IMR-90 (cell line): ENCODE data around the gene IQGAP2. TPM values are rescaled to one million over a fixed set of nuclear protein-coding genes. Genes with fewer than 3 reads are reported as not detected.

Experiments
- ATAC-seq: fragments of 200-7000 bp; cut with Tn5 transposase; 2 replicates; pipeline ENCODE4 v1.9.1; 2020; ENCODE audit warnings: low read depth, mild to moderate bottlenecking, moderate library complexity
- BruUV-seq: library from RNA; stranded (reverse); fragments of 400-500 nt; replicated peaks from 2 replicates; lab custom pipeline; 2021; lab: Mats Ljungman, UMichigan
- CTCF ChIA-PET: fragments of 300-600 bp; formaldehyde crosslinking; extraction: SDS; loops from one replicate; lab custom pipeline; 2021; ENCODE audit warnings: antibody characterized with exemption; lab: Yijun Ruan, JAX
- POLR2A ChIA-PET: fragments of 300-600 bp; sonication (Branson Sonifier 250); formaldehyde crosslinking; loops from one replicate; lab custom pipeline; 2022; ENCODE audit warnings: antibody characterized with exemption; ENCODE audit not compliant: unreplicated experiment; lab: Charles Lee
- DNase-seq: peaks from one replicate; pipeline ENCODE4 v3.0.0; 2013
- H2AFZ ChIP-seq: replicated peaks from 2 replicates; pipeline ENCODE3; 2013; ENCODE audit warnings: low read length, mild to moderate bottlenecking; ENCODE audit not compliant: poor library complexity
- H2AK5ac ChIP-seq: 2 replicates; pipeline ENCODE4 v1.6.1; 2013; ENCODE audit warnings: low read depth, low read length, inconsistent platforms
- H2AK9ac ChIP-seq: replicated peaks from 2 replicates; pipeline ENCODE3; 2013; ENCODE audit warnings: mild to moderate bottlenecking, low read depth, low read length, moderate library complexity; ENCODE audit not compliant: poor library complexity
- H2BK120ac ChIP-seq: 2 replicates; pipeline ENCODE4 v1.6.1; 2013; ENCODE audit warnings: low read depth, low read length, inconsistent platforms
- H2BK15ac ChIP-seq: 3 replicates; pipeline ENCODE4 v1.6.1; 2013; ENCODE audit warnings: low read depth, low read length, inconsistent platforms
- H2BK20ac ChIP-seq: 2 replicates; pipeline ENCODE4 v1.6.1; 2013; ENCODE audit warnings: low read depth, mild to moderate bottlenecking, inconsistent platforms, low read length, moderate library complexity
- H2BK5ac ChIP-seq: 2 replicates; pipeline ENCODE4 v1.6.1; 2013; ENCODE audit warnings: mild to moderate bottlenecking, low read depth, low read length, inconsistent platforms; ENCODE audit not compliant: poor library complexity, severe bottlenecking
- H3K14ac ChIP-seq: replicated peaks from 2 replicates; pipeline ENCODE4 v1.6.1; 2013; ENCODE audit warnings: low read depth, low read length, inconsistent platforms
- H3K18ac ChIP-seq: 2 replicates; pipeline ENCODE4 v1.6.1; 2013; ENCODE audit warnings: low read depth, low read length, control low read depth
- H3K23ac ChIP-seq: 2 replicates; pipeline ENCODE4 v1.6.1; 2013; ENCODE audit warnings: low read depth, low read length, inconsistent platforms
- H3K27ac ChIP-seq: 2 replicates; pipeline ENCODE4 v1.5.1; 2013; ENCODE audit warnings: mild to moderate bottlenecking, control low read depth, low read length; ENCODE audit not compliant: insufficient read depth
- H3K27me3 ChIP-seq: 2 replicates; pipeline ENCODE4 v1.6.1; 2013; ENCODE audit warnings: low read length; ENCODE audit not compliant: control insufficient read depth, insufficient read depth
- H3K36me3 ChIP-seq: 2 replicates; pipeline ENCODE4 v1.6.1; 2013; ENCODE audit warnings: low read length, mixed read lengths; ENCODE audit not compliant: control insufficient read depth, insufficient read depth
- H3K4ac ChIP-seq: 2 replicates; pipeline ENCODE4 v1.6.1; 2013; ENCODE audit warnings: low read depth, low read length, inconsistent platforms
- H3K4me1 ChIP-seq: 2 replicates; pipeline ENCODE4 v1.6.1; 2013; ENCODE audit warnings: low read length, mixed read lengths; ENCODE audit not compliant: control insufficient read depth, insufficient read depth
- H3K4me2 ChIP-seq: 2 replicates; pipeline ENCODE4 v1.6.1; 2013; ENCODE audit warnings: low read depth, mild to moderate bottlenecking, control low read depth, low read length, moderate library complexity
- H3K4me3 ChIP-seq: 2 replicates; pipeline ENCODE4 v1.5.1; 2013; ENCODE audit warnings: low read depth, mild to moderate bottlenecking, control low read depth, low read length, moderate library complexity; ENCODE audit not compliant: insufficient read depth
- H3K56ac ChIP-seq: 2 replicates; pipeline ENCODE4 v1.6.1; 2013; ENCODE audit warnings: low read length, inconsistent platforms; ENCODE audit not compliant: insufficient read depth; ENCODE audit errors: extremely low read depth
- H3K79me1 ChIP-seq, 2 experiments: 2 replicates each; pipeline ENCODE4 v1.6.1; 2013; ENCODE audit warnings: low read length in 2 of 2, inconsistent platforms in 1 of 2, low read depth in 1 of 2
- H3K9ac ChIP-seq: 2 replicates; pipeline ENCODE4 v1.6.1; 2013; ENCODE audit warnings: low read depth, low read length, control low read depth
- H3K9me1 ChIP-seq: 2 replicates; pipeline ENCODE4 v1.6.1; 2013; ENCODE audit warnings: low read length, inconsistent platforms; ENCODE audit not compliant: insufficient read depth
- H3K9me3 ChIP-seq: 2 replicates; pipeline ENCODE4 v1.6.1; 2013; ENCODE audit warnings: low read length; ENCODE audit not compliant: control insufficient read depth, insufficient read depth
- H4K20me1 ChIP-seq: 2 replicates; pipeline ENCODE4 v1.6.1; 2013; ENCODE audit warnings: low read length, inconsistent platforms; ENCODE audit not compliant: insufficient read depth
- H4K5ac ChIP-seq: 2 replicates; pipeline ENCODE4 v1.6.1; 2013; ENCODE audit warnings: mild to moderate bottlenecking, low read depth, low read length, control low read depth
- H4K8ac ChIP-seq, 2 experiments: 2 replicates each; pipeline ENCODE4 v1.6.1; 2013; ENCODE audit warnings: low read depth in 2 of 2, low read length in 2 of 2, control low read depth in 1 of 2, inconsistent platforms in 1 of 2
- H4K91ac ChIP-seq: 2 replicates; pipeline ENCODE4 v1.6.1; 2013; ENCODE audit warnings: low read depth, low read length, inconsistent platforms; ENCODE audit not compliant: insufficient read depth
- BHLHE40 ChIP-seq: fragments of 150-350 bp; IDR thresholded peaks from 2 replicates; pipeline ENCODE4 v1.6.1; 2016; ENCODE audit warnings: mild to moderate bottlenecking, low read depth, low read length
- NFE2L2 ChIP-seq: fragments of 150-350 bp; IDR thresholded peaks from 2 replicates; pipeline ENCODE4 v1.6.1; 2016; ENCODE audit warnings: low read depth, mild to moderate bottlenecking, low read length
- RAD21 ChIP-seq: IDR thresholded peaks from 2 replicates; pipeline ENCODE4 v1.6.1; 2012; ENCODE audit warnings: low read length, improper control_type of control experiment
- RCOR1 ChIP-seq: IDR thresholded peaks from 2 replicates; pipeline ENCODE4 v1.6.1; 2012; ENCODE audit warnings: mild to moderate bottlenecking, low read length, improper control_type of control experiment; ENCODE audit not compliant: insufficient replicate concordance
- RFX5 ChIP-seq: IDR thresholded peaks from 2 replicates; pipeline ENCODE4 v1.8.0; 2012; ENCODE audit warnings: low read depth, mild to moderate bottlenecking, low read length, moderate library complexity
- WGBS, 2 experiments: methylation state at CpG; one replicate each; pipeline versions ENCODE4 v1.1.5 to v1.1.7; 2013; ENCODE audit warnings: missing lambda C conversion rate in 2 of 2; ENCODE audit not compliant: insufficient read length in 1 of 2; ENCODE audit errors: extremely low coverage in 2 of 2; 5-methylcytosine and 5-hydroxymethylcytosine counted together
- dilution Hi-C: fragments of 300-500 bp; cut with HindIII; formaldehyde crosslinking; loops from one replicate; pipeline ENCODE4 v1.14.3; 2018; ENCODE audit warnings: low sequenced_read_pairs; ENCODE audit not compliant: unreplicated experiment
- in situ Hi-C: fragments of 300-500 bp; cut with MboI; formaldehyde crosslinking; loops from 3 replicates; pipeline ENCODE4 v1.14.3; 2019; ENCODE audit warnings: low sequenced_read_pairs, inconsistent platforms, mixed read lengths
- intact Hi-C: fragments of 100-400 bp; cut with micrococcal nuclease; formaldehyde crosslinking; loops from 2 replicates; pipeline ENCODE4 v1.10.0; 2022
- polyA plus RNA-seq, 3 experiments: library from polyadenylated mRNA; depleted of rRNA; stranded (reverse); fragments of >200 nt; gene quantifications; 2 replicates each; pipeline ENCODE4 v1.2.3, GENCODE V29; 2012; ENCODE audit warnings: low replicate concordance in 1 of 3
- total RNA-seq: library from RNA; depleted of rRNA; stranded (reverse); fragments of >200 nt; gene quantifications from 2 replicates; pipeline ENCODE4 v1.2.3, GENCODE V29; 2012
- TF ChIP-seq, protein P1 (sequence below): fragments of 150-350 bp; IDR thresholded peaks from 2 replicates; pipeline ENCODE4 v1.6.1; 2017; ENCODE audit warnings: mild to moderate bottlenecking, antibody characterized with exemption, low read length, low read depth
- TF ChIP-seq, protein P2 (sequence below): fragments of 150-350 bp; IDR thresholded peaks from 2 replicates; pipeline ENCODE4 v1.6.1; 2016; ENCODE audit warnings: low read depth, mild to moderate bottlenecking, low read length, moderate library complexity, borderline replicate concordance

IQGAP2 gene
- total and polyA plus RNA-seq, 2 of the 4 experiments (the other 2 are of a cell fraction): 0.21 to 0.36 TPM

GRCh38 chr5:76600716-76601115, 197.6 kb downstream of the IQGAP2 start:
- H4K8ac ChIP-seq: no peak overlapping the region
- H3K56ac ChIP-seq: no peak overlapping the region
- H3K23ac ChIP-seq: no peak overlapping the region
- no peaks in the 10 kb centered on the region for H3K9me3 ChIP-seq
- H4K5ac ChIP-seq: no peak overlapping the region
- ChIA-PET POLR2A (no interaction called here), CTCF (interaction anchor here (1.2 to 1.7 kb wide), 2 partner anchors 173 to 174 kb away, joined by 5 to 9 read pairs; no protein-coding TSS in a partner anchor)
- in situ Hi-C loops: loop anchor here (5.0 to 10.0 kb wide), 3 partner anchors 114 to 414 kb away; partner anchors contain the start of gene F2R
- no peak overlapping the region for H2AFZ ChIP-seq
- ATAC-seq: no peak
- H3K18ac ChIP-seq: no peak overlapping the region
- H3K4me3 ChIP-seq: no peak overlapping the region
- H2BK120ac ChIP-seq: no peak overlapping the region
- TF ChIP-seq NFE2L2 (no peak), RFX5 (no peak), BHLHE40 (no peak), RCOR1 (no peak), RAD21 (no peak)
- TF ChIP-seq, protein P1, sequence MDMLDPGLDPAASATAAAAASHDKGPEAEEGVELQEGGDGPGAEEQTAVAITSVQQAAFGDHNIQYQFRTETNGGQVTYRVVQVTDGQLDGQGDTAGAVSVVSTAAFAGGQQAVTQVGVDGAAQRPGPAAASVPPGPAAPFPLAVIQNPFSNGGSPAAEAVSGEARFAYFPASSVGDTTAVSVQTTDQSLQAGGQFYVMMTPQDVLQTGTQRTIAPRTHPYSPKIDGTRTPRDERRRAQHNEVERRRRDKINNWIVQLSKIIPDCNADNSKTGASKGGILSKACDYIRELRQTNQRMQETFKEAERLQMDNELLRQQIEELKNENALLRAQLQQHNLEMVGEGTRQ: no peak
- TF ChIP-seq, protein P2, sequence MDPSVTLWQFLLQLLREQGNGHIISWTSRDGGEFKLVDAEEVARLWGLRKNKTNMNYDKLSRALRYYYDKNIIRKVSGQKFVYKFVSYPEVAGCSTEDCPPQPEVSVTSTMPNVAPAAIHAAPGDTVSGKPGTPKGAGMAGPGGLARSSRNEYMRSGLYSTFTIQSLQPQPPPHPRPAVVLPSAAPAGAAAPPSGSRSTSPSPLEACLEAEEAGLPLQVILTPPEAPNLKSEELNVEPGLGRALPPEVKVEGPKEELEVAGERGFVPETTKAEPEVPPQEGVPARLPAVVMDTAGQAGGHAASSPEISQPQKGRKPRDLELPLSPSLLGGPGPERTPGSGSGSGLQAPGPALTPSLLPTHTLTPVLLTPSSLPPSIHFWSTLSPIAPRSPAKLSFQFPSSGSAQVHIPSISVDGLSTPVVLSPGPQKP: no peak
- H3K4me2 ChIP-seq: no peak overlapping the region
- H3K27me3 ChIP-seq: no peaks in the 10 kb centered on the region
- H3K36me3 ChIP-seq: no peaks in the 10 kb centered on the region
- no peak overlapping the region for H2BK5ac ChIP-seq
- no peak overlapping the region for H2AK5ac ChIP-seq
- intact Hi-C loops: loop anchor here (1.0 to 5.0 kb wide), 4 partner anchors 41 to 262 kb away; partner anchors contain the start of gene F2R
- H3K4ac ChIP-seq: no peak overlapping the region
- no peaks in the 10 kb centered on the region for H3K9me1 ChIP-seq
- no peak overlapping the region for H3K9ac ChIP-seq
- 65% methylated on average over 3 of the region's 4 CpGs; no CpG with 5 or more reads in 1 of the 2 experiments for WGBS, 2 experiments
- no peak overlapping the region for H2BK15ac ChIP-seq
- no peaks in the 10 kb centered on the region for H4K20me1 ChIP-seq
- BruUV-seq: no TSS peak
- DNase-seq: no peak
- 0 out of 2 replicates have a peak, but pooled peaks cover 1% of the 10 kb centered on the region for H3K4me1 ChIP-seq
- no peak overlapping the region; the same call in 1 of the 2 replicates for H2BK20ac ChIP-seq
- no peaks in the 10 kb centered on the region for H3K79me1 ChIP-seq
- H4K91ac ChIP-seq: no peak overlapping the region
- dilution Hi-C loops: no loop called here
- H3K27ac ChIP-seq: no peak overlapping the region
- H2AK9ac ChIP-seq: no peak overlapping the region
- no peak overlapping the region for H3K14ac ChIP-seq
